Right atrium auricular region (tissue), 2 donors: ENCODE measurements around the gene UTP11. TPM values are rescaled to one million over a fixed set of nuclear protein-coding genes. Genes with fewer than 3 reads are reported as not detected.
A peak's percentile ranks its signal among the peaks of the same experiment; 100 is the strongest.

ENCODE experiments used
- DNase-seq: peaks from one replicate; pipeline ENCODE4 v3.0.0-alpha.2; 2019; ENCODE audit warnings: low spot score
- H3K27ac ChIP-seq, 2 donors: fragments of 200-600 bp; sonication (generic); 1 replicate in 1 of 2; 2 replicates in 1 of 2; pipeline ENCODE4 v1.5.1; 2016 to 2019
- H3K27me3 ChIP-seq, 2 donors: fragments of 200-600 bp; sonication (generic); one replicate each; pipeline versions ENCODE4 v1.5.1 to v1.6.0; 2017 to 2019
- H3K36me3 ChIP-seq: fragments of 200-600 bp; sonication (generic); one replicate; pipeline ENCODE4 v1.5.1; 2016
- H3K4me1 ChIP-seq, 2 donors: fragments of 200-600 bp; sonication (generic); one replicate each; pipeline versions ENCODE4 v1.5.1 to v1.6.0; 2017 to 2019
- H3K4me3 ChIP-seq, 2 donors: fragments of 200-600 bp; sonication (generic); 1 replicate in 1 of 2; 2 replicates in 1 of 2; pipeline ENCODE4 v1.5.1; 2017 to 2019; ENCODE audit warnings: mild to moderate bottlenecking in 1 of 2, moderate library complexity in 1 of 2
- H3K9me3 ChIP-seq, 2 donors: fragments of 200-600 bp; sonication (generic); one replicate each; pipeline ENCODE4 v1.5.1; 2019
- CTCF ChIP-seq, 2 donors: fragments of 200-600 bp; sonication (generic); IDR thresholded peaks; one replicate each; pipeline ENCODE4 v1.5.1; 2019; ENCODE audit warnings: antibody characterized with exemption in 2 of 2
- total RNA-seq, 2 donors: library from RNA; depleted of rRNA; stranded (reverse); fragments of >200 nt; gene quantifications; one replicate each; pipeline ENCODE4 v1.1.0, GENCODE V29; 2016

UTP11 gene
- total RNA-seq, 2 donors from 2014 or later = 29.2 to 53.7 TPM

GRCh38 chr1:38027201-38028104 is 14.9 kb downstream of the UTP11 start:
- H3K9me3 ChIP-seq = no peaks in the 10 kb centered on the region
- H3K4me1 ChIP-seq = peaks cover 0 to 28% of the 10 kb centered on the region in 2 donors
- no peak overlapping the region for H3K27ac ChIP-seq
- TF ChIP-seq CTCF (IDR thresholded peaks at IDR 0.05) = no peak
- no peak overlapping the region for H3K4me3 ChIP-seq
- DNase-seq = no peak
- H3K36me3 ChIP-seq = peaks cover 35% of the 10 kb centered on the region
- H3K27me3 ChIP-seq = no peaks in the 10 kb centered on the region

GRCh38 chr1:38028105-38028591 is 15.6 kb downstream of the UTP11 start:
- peaks cover 28% of the 10 kb centered on the region for H3K36me3 ChIP-seq
- peaks cover 0 to 28% of the 10 kb centered on the region in 2 donors for H3K4me1 ChIP-seq
- no peak overlapping the region for H3K27ac ChIP-seq
- no peaks in the 10 kb centered on the region for H3K27me3 ChIP-seq
- H3K9me3 ChIP-seq = no peaks in the 10 kb centered on the region
- no peak for TF ChIP-seq CTCF (IDR thresholded peaks at IDR 0.05)
- no peak for DNase-seq
- H3K4me3 ChIP-seq = no peak overlapping the region

- Histone ChIP-seq H3K4me3 (no peak overlapping the region), H3K4me1 (peaks cover 0 to 28% of the 10 kb centered on the region in 2 donors), H3K9me3 (no peaks in the 10 kb centered on the region), H3K27me3 (no peaks in the 10 kb centered on the region), H3K36me3 (peaks cover 23% of the 10 kb centered on the region), H3K27ac (no peak overlapping the region)
- no peak for TF ChIP-seq CTCF (IDR thresholded peaks at IDR 0.05)
- DNase-seq = no peak
Measured at GRCh38 chr1:38028671-38029070, 16.1 kb downstream of the UTP11 start.

- Histone ChIP-seq H3K4me3 (no peak overlapping the region), H3K27ac (peak overlapping the region in 1 of 2 donors; percentile 21), H3K27me3 (no peaks in the 10 kb centered on the region), H3K4me1 (peaks cover 0 to 28% of the 10 kb centered on the region in 2 donors), H3K9me3 (no peaks in the 10 kb centered on the region), H3K36me3 (peaks cover 18% of the 10 kb centered on the region)
- DNase-seq = no peak
- TF ChIP-seq CTCF (IDR thresholded peaks at IDR 0.05) = peak in 1 of 2 donors; percentile 18
Measured at GRCh38 chr1:38029081-38029681, 16.6 kb downstream of the UTP11 start.

- no peak overlapping the region for H3K4me3 ChIP-seq
- H3K36me3 ChIP-seq = peaks cover 13% of the 10 kb centered on the region
- no peak for TF ChIP-seq CTCF (IDR thresholded peaks at IDR 0.05)
- no peaks in the 10 kb centered on the region for H3K9me3 ChIP-seq
- H3K27ac ChIP-seq = peak overlapping the region in 1 of 2 donors; percentile 44
- no peak for DNase-seq
- peaks cover 0 to 28% of the 10 kb centered on the region in 2 donors for H3K4me1 ChIP-seq
- no peaks in the 10 kb centered on the region for H3K27me3 ChIP-seq
Measured at GRCh38 chr1:38029685-38030511, 17.4 kb downstream of the UTP11 start.
